ENCODE measurements around the gene PNLIPRP3. TPM values are rescaled to one million over a fixed set of nuclear protein-coding genes. Genes with fewer than 3 reads are reported as not detected.

Gene PNLIPRP3
- total RNA-seq, 1 experiment from 2014 or later = not detected

GRCh38 chr10:116460219-116460618, 32.6 kb downstream of the PNLIPRP3 start:
- Histone ChIP-seq H3K27ac (no peak overlapping the region), H3K36me3 (ENCODE audit: low read depth) (no peaks in the 10 kb centered on the region), H3K79me2 (ENCODE audit: low read depth) (no peaks in the 10 kb centered on the region), H3K4me3 (no peak overlapping the region), H3K9me2 (ENCODE audit: insufficient read depth) (no peaks in the 10 kb centered on the region), H3F3A (ENCODE audit: insufficient read depth, low read depth) (no peaks in the 10 kb centered on the region), H3K27me3 (ENCODE audit: insufficient read depth, low read depth) (no peaks in the 10 kb centered on the region; the same call in 1 of the 2 replicates), H3K4me2 (no peak overlapping the region), H4K20me1 (ENCODE audit: insufficient read depth) (no peaks in the 10 kb centered on the region), H3K4me1 (replicated peaks; ENCODE audit: insufficient read depth) (no peaks in the 10 kb centered on the region), H3K9me3 (ENCODE audit: insufficient read depth, low read depth) (no peaks in the 10 kb centered on the region), H2AFZ (no peak overlapping the region)
- ChIA-PET POLR2A (ENCODE audit: unreplicated experiment) (no interaction called here), CTCF (no interaction called here)
- BruUV-seq (replicated peaks) = no TSS peak
- TF ChIP-seq EZH2 (IDR thresholded peaks at IDR 0.05; ENCODE audit: low read depth) (no peak), CTCF (conservative IDR thresholded peaks at IDR 0.05) (no peak)
- intact Hi-C loops (cut with micrococcal nuclease; ENCODE audit: unreplicated experiment) = no loop called here
- DNase-seq = no peak

- TF ChIP-seq EZH2 (IDR thresholded peaks at IDR 0.05; ENCODE audit: low read depth) = no peak
- TF ChIP-seq CTCF (conservative IDR thresholded peaks at IDR 0.05) = no peak
- no peaks in the 10 kb centered on the region for H3K9me3 ChIP-seq (ENCODE audit: insufficient read depth, low read depth)
- no peaks in the 10 kb centered on the region for H3K79me2 ChIP-seq (ENCODE audit: low read depth)
- intact Hi-C loops (cut with micrococcal nuclease; ENCODE audit: unreplicated experiment) = no loop called here
- H2AFZ ChIP-seq = no peak overlapping the region
- CTCF ChIA-PET = no interaction called here
- no peak overlapping the region for H3K4me2 ChIP-seq
- H3K4me1 ChIP-seq (replicated peaks; ENCODE audit: insufficient read depth) = no peaks in the 10 kb centered on the region
- no peak overlapping the region for H3K4me3 ChIP-seq
- no peaks in the 10 kb centered on the region for H4K20me1 ChIP-seq (ENCODE audit: insufficient read depth)
- no peak overlapping the region for H3K27ac ChIP-seq
- no TSS peak for BruUV-seq (replicated peaks)
- no peaks in the 10 kb centered on the region; the same call in 1 of the 2 replicates for H3K27me3 ChIP-seq (ENCODE audit: insufficient read depth, low read depth)
- no peaks in the 10 kb centered on the region for H3F3A ChIP-seq (ENCODE audit: insufficient read depth, low read depth)
- H3K36me3 ChIP-seq (ENCODE audit: low read depth) = no peaks in the 10 kb centered on the region
- POLR2A ChIA-PET (ENCODE audit: unreplicated experiment) = no interaction called here
- H3K9me2 ChIP-seq (ENCODE audit: insufficient read depth) = no peaks in the 10 kb centered on the region
- DNase-seq = no peak
These were observed 34.0 kb downstream of the PNLIPRP3 start for GRCh38 chr10:116461680-116462079.

- DNase-seq = no peak
- H3K9me3 ChIP-seq (ENCODE audit: insufficient read depth, low read depth) = no peaks in the 10 kb centered on the region
- no peaks in the 10 kb centered on the region for H4K20me1 ChIP-seq (ENCODE audit: insufficient read depth)
- intact Hi-C loops (cut with micrococcal nuclease; ENCODE audit: unreplicated experiment) = no loop called here
- no peaks in the 10 kb centered on the region for H3K36me3 ChIP-seq (ENCODE audit: low read depth)
- H3K4me1 ChIP-seq (replicated peaks; ENCODE audit: insufficient read depth) = no peaks in the 10 kb centered on the region
- H3F3A ChIP-seq (ENCODE audit: insufficient read depth, low read depth) = no peaks in the 10 kb centered on the region
- POLR2A ChIA-PET (ENCODE audit: unreplicated experiment) = no interaction called here
- H3K9me2 ChIP-seq (ENCODE audit: insufficient read depth) = no peaks in the 10 kb centered on the region
- H3K27ac ChIP-seq = no peak overlapping the region
- no peaks in the 10 kb centered on the region; the same call in 1 of the 2 replicates for H3K27me3 ChIP-seq (ENCODE audit: insufficient read depth, low read depth)
- no TSS peak for BruUV-seq (replicated peaks)
- H3K4me2 ChIP-seq = no peak overlapping the region
- TF ChIP-seq EZH2 (IDR thresholded peaks at IDR 0.05; ENCODE audit: low read depth) (no peak), CTCF (conservative IDR thresholded peaks at IDR 0.05) (no peak)
- CTCF ChIA-PET = no interaction called here
- H3K4me3 ChIP-seq = no peak overlapping the region
- H2AFZ ChIP-seq = no peak overlapping the region
- no peaks in the 10 kb centered on the region for H3K79me2 ChIP-seq (ENCODE audit: low read depth)
These were observed 36.6 kb downstream of the PNLIPRP3 start for GRCh38 chr10:116464257-116464656.
